ENCODE measurements around the gene DAGLA.
A peak's percentile ranks its signal among the peaks of the same experiment; 100 is the strongest.

The DAGLA gene

GRCh38 chr11:61751384-61751783, 71.2 kb downstream of the DAGLA start:
- no peak for DNase-seq (ENCODE audit: low read depth)
- TF ChIP-seq CTCF (IDR thresholded peaks at IDR 0.05; ENCODE audit: low read depth, low read length, missing control alignments), result no peak
- no peak overlapping the region for H3K4me3 ChIP-seq (ENCODE audit: low read depth, low read length)
- in situ Hi-C loops (cut with HindIII; ENCODE audit: low sequenced_read_pairs), result no loop called here

GRCh38 chr11:61752117-61752924, 72.1 kb downstream of the DAGLA start, which contains the start of gene MYRF:
Gene MYRF, plus strand, starts transcription at chr11:61752636. Its CDS starts 109 bp downstream, at chr11:61752745.
- peak; percentile 51 for TF ChIP-seq CTCF (IDR thresholded peaks at IDR 0.05; ENCODE audit: low read depth, low read length, missing control alignments)
- H3K4me3 ChIP-seq (ENCODE audit: low read depth, low read length), result peak within 1 kb of the TSS; percentile 42
- in situ Hi-C loops (cut with HindIII; ENCODE audit: low sequenced_read_pairs), result no loop called here
- no peak for DNase-seq (ENCODE audit: low read depth)

- DNase-seq (ENCODE audit: low read depth), result no peak
- peak overlapping the region; percentile 42 for H3K4me3 ChIP-seq (ENCODE audit: low read depth, low read length)
- no peak for TF ChIP-seq CTCF (IDR thresholded peaks at IDR 0.05; ENCODE audit: low read depth, low read length, missing control alignments)
- in situ Hi-C loops (cut with HindIII; ENCODE audit: low sequenced_read_pairs), result no loop called here
Observed at GRCh38 chr11:61752925-61753521, 72.8 kb downstream of the DAGLA start.

- no peak for DNase-seq (ENCODE audit: low read depth)
- in situ Hi-C loops (cut with HindIII; ENCODE audit: low sequenced_read_pairs), result no loop called here
- TF ChIP-seq CTCF (IDR thresholded peaks at IDR 0.05; ENCODE audit: low read depth, low read length, missing control alignments), result no peak
- no peak overlapping the region for H3K4me3 ChIP-seq (ENCODE audit: low read depth, low read length)
Observed at GRCh38 chr11:61753672-61754071, 73.5 kb downstream of the DAGLA start.

- no peak overlapping the region for H3K4me3 ChIP-seq (ENCODE audit: low read depth, low read length)
- TF ChIP-seq CTCF (IDR thresholded peaks at IDR 0.05; ENCODE audit: low read depth, low read length, missing control alignments), result no peak
- DNase-seq (ENCODE audit: low read depth), result no peak
- in situ Hi-C loops (cut with HindIII; ENCODE audit: low sequenced_read_pairs), result no loop called here
Observed at GRCh38 chr11:61754534-61755482, 74.6 kb downstream of the DAGLA start.

GRCh38 chr11:61756147-61756451, 75.9 kb downstream of the DAGLA start:
- in situ Hi-C loops (cut with HindIII; ENCODE audit: low sequenced_read_pairs), result no loop called here
- TF ChIP-seq CTCF (IDR thresholded peaks at IDR 0.05; ENCODE audit: low read depth, low read length, missing control alignments), result no peak
- DNase-seq (ENCODE audit: low read depth), result no peak
- H3K4me3 ChIP-seq (ENCODE audit: low read depth, low read length), result no peak overlapping the region

All from astrocyte of the cerebellum (primary cell).